Activated CD8-positive, alpha-beta memory T cell treated with anti-CD3 and anti-CD28 coated beads for 24 hours (primary cell): ENCODE data around the gene PRKAR2B.
"Not testable (repeated sequence)": the region's sequence is repeated elsewhere in the genome, so short reads cannot be mapped to it uniquely, and the experiment has no call there.

Source experiments
- DNase-seq: peaks from one replicate; pipeline ENCODE4 v3.0.0-alpha.2; 2020

PRKAR2B gene

DNA sequence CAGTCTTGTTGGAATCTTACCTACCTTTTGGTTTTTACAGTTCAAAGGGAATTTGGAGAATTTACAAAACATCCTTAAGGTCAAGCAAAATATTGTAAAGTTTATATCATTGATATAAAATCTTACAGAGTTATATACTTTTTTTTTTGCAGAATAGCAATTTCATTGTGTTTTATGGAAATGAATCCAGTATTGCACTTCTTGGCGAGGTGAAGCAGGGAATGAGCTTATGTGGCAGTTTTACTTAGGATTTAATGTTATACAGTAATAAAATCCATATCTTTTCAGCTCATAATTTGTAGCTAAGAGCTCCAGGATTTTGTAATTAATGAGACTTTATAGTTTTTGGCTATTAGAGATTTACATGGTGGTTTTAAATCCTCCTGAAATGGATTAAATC lies 5.0 kb downstream of the PRKAR2B start:
- DNase-seq: no peak

DNA sequence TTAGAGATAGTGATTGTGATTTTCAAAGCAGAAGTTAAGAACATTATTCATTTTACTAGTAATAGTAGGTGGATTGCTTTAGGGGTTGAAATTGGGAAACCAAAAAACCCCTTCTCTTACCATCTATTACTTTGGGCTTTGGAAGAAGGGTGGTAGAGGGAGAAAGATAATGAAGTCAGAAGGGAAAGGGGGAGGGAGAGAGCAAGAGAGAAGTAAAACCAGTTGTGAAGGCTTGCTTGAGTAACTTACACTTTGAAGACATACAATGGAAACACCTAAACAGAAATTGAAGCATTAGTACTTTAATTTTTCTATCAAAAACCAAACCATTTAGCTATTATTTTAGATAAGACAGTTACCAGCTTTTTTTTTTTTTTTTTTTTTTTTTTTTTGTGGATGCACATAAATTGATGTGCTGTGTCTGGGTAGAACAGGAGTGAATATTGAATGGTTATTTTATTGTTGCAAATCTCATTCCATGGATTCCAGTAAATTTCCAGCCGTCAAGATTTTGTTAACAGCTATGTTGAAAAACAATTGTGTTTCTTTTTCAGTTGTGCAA lies 5.5 kb downstream of the PRKAR2B start:
- DNase-seq: no peak

DNA sequence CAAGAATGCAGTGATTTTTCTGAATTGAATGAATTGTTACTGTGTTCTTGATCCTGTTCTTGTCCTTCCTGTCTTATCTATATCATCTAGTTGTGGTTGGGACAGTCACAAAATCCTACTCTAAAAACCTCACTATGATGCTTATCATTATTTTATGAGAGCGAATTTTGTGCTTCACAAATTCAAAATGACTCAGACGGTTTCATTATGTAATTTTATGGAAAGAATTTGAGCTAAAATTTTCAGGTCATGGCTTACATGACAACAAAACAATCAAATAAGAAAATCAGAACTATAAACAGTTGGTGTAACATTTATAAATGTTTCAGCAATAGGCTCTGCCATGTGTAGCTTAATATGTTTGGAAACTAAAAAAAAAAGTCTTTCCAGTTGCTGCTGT lies 6.9 kb downstream of the PRKAR2B start:
- DNase-seq: no peak

DNA sequence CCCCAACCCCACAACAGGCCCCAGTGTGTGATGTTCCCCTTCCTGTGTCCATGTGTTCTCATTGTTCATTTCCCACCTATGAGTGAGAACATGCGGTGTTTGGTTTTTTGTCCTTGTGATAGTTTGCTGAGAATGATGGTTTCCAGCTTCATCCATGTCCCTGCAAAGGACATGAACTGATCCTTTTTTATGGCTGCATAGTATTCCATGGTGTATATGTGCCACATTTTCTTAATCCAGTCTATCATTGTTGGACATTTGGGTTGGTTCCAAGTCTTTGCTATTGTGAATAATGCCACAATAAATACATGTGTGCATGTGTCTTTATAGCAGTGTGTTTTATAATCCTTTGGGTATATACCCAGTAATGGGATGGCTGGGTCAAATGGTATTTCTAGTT lies 10.5 kb downstream of the PRKAR2B start:
- DNase-seq: not testable (repeated sequence)

DNA sequence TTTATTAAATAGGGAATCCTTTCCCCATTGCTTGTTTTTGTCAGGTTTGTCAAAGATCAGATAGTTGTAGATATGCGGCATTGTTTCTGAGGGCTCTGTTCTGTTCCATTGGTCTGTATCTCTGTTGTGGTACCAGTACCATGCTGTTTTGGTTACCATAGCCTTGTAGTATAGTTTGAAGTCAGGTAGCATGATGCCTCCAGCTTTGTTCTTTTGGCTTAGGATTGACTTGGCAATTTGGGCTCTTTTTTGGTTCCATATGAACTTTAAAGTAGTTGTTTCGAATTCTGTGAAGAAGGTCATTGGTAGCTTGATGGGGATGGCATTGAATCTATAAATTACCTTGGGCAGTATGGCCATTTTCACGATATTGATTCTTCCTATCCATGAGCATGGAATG lies 11.6 kb downstream of the PRKAR2B start:
- not testable (repeated sequence) for DNase-seq

DNA sequence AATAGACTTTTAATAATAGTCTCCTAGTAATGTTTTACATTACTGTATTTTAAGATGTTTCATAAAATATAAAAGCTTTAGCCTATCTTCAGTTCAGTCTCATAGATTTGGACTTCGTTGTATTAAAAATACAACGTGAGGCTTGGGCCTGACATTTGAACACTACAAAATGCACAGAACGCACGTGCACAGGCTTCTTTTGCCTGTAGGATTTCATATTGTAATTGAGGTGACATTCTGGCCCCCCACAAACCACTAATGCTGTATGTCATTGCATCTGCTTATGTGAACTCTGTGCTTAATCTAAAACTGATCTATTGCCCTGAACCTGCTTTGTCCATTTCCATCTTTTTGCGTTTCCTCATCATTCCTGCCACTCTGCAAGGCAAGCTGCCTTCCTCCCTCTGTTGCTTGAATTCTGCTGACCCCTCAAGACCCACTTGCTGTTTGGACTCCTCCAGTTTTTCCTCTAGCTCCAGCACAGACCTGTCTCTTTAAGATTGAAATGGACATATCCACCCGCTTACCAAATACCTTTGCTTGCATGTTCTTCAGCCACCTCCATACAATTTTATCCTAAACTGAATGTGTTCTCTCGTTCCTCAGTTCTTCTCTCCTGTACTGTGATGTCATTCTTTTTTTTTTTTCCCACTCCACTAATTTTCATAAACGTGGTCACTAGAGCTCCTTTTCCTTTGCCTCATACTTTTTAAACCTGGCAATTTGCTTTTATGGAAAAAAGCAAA lies 12.4 kb downstream of the PRKAR2B start:
- DNase-seq: no peak

DNA sequence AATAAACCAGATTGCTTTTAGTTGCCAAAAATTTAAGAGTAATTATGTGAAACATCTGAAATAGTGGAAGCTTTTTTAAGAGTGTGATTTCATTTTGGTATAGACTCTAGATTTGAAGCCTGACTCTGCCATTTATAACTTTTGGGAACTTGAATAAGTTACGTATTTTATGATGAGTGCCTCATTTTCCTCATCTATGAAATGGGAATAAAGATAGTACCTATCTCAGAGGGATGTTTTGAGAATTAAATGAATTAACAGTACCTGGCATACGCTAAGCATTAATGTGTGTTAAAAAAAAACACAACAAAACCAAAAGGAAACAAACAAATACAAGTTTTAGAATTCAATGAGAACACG lies 12.9 kb downstream of the PRKAR2B start:
- DNase-seq: no peak

DNA sequence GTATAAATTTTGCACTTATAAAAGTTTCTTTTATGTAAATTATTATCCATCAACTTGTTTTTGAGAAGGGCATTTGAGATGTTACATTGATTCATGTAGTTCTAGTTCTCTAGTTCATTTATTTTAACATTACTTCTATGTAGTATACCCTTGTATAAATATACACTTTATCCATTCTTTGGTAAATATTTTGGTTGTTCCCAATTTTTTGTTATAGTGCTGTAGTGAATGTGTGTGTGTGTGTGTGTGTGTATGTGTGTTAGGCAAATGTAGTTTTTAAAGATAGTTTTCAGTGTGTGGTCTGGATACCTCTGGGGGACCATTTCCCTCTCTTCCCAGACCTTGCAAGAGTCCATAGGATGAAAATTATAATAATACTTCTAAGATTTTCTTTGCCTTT lies 15.0 kb downstream of the PRKAR2B start:
- no peak for DNase-seq

DNA sequence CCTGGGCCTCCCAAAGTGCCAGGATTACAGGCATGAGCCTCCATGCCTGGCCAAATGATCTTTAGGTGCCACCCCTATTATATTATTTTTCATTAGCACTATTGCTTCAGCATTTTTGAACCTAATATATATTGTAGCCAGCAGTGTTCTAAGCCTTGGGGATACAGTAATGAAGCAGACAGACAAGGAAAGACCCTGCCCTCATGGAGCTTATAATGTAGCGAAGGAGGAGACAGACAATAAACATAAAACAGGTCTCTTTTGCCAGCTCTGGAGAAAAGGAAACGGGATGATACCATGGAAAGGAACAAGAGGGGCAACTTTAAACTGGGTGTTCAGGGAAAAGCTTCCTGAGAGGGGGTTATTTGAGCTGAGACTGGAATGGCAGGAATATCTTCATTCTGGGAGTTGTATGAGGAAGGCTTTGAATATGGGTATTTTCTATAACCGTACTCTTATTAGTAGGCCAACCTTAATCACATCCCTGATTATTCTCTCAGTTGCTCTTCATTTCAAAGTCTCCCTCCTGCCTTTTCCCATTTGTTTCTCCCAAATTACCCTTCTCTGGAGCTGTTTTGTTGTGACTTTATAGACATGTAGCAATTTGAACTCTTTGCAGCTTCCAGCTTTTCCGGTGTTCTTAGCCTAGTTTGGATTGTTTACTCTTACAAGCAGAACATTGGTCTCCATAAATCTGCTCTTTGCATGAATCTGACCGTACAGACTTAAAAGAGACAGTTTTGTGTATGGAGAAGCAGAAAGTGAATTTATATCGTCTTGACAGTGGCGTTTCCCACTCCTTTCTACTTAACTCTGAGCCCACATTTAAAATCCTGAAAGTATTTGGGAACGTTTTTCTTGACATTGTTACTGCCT lies 19.0 kb downstream of the PRKAR2B start:
- no peak for DNase-seq

DNA sequence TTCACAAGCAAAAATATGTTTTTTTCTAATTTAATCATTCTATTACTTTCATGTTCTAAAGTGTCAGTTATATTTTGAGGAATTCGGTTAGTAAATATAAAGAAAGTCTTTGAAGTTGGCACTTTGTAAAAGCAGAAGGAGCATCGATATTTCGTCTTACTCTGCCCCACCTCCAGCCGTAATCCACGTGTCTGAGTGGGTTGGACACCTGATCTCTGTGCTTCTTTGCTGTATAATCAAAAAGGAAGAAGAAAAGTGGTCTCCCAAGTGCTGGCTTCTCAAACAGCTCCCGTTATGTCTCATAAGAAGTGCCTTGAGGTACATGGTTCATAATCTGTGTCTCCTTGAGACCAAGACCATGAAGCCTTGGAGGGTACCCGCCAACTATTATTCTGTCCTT lies 19.8 kb downstream of the PRKAR2B start:
- DNase-seq: no peak

DNA sequence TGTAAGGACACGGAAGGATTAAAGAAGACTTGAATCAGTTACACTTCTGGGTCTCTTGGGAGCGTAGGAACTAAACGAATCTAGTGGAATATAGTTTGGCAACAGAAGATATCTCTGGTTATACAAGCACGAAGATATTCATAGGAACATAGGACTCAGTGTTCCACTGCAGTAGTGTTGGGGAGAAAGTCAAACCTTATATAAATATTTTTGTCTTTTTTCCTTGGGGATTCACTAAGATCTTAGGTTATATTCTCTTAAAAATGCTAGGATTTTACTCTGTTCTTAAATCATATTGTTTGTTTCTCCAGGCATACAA lies 21.4 kb downstream of the PRKAR2B start:
- DNase-seq: no peak

DNA sequence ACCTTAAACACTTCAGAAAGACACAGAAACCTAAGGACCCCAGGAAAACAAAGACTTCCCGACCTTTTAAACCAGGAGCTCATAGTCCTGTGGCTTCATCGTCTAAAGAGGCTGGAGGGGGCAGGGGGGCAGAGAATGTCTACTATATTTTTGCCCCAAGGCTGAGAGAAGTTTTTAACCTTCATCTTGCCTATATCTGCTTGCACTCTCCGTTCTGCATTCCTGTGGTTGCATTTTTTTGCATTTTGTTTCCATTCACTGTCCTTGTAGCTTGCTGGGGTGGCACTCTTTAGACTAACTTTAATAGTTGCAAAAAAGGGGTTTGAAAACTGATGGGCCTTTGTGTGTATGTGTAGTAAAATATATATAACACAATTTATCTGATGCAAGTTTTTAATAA lies 23.7 kb downstream of the PRKAR2B start:
- no peak for DNase-seq

DNA sequence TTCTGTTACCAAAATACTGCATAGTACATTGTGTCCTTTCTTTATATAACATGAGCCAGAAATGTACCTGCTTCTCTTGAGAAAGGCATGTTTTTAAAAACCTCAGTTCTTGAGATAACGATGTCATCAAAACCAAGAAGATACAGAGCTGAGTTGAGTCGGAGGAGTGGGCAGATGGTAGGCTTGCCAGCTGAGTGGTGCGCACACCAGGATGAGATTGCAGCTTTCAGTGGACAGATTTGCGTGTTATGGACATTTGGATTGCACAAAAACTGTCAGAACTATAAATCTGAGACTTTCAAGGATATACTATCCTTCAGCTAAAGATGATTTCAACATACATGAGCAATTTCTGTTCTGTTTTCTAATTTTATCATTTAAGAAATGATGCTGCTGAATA lies 25.0 kb downstream of the PRKAR2B start:
- DNase-seq: no peak

DNA sequence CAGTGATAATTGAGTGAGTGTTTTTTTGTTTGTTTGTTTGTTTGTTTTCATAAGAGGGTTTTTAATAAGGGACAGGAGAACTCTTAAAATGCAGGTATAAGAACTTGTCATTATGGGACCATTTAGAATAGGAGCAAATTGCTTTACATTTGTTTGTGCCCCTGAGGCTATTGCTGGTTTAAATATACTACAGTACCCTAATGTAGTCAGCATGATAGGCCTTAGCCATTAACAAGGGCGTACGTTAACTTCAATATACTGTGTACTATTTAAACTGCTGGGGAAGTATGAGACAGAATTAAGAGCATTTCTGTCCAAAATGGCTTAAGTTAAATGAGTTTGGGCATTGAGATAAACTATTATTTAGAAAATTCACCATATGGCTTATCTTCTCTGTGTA lies 26.2 kb downstream of the PRKAR2B start:
- no peak for DNase-seq

DNA sequence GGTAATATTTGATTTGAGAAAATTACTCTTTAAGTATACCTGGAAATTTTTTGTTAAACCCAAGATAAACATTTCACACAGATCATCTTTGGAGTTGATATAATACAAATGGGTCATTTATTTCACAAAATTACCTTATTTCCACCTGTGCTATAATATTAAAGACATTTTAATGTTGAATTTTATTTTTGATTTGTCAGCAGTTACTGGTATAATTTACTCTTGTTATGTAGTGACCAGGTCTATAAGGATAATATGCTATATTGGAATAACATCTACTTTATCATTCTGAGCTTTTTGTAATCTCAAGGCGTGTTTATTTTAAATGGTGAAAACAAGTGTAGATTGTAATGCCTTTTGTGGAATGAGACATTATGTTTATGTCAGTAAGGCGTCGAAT lies 26.6 kb downstream of the PRKAR2B start:
- no peak for DNase-seq

DNA sequence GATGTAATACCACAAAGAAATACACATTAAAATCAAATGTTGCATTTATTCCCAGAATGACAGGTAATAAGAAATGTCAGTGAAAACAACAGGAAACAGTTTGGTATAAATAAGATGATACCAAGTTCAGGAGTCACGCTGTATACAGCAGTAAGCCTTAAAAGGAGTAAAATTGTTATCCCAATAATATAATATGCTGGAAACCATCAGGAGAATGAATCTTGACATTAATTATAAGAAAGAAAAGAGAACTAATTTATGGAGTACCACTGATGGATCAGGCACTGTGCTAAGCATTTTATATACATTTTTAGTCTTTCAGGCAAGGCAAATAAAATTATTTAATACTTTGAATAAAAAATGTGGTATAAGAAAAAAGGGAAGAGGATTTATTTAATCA lies 27.6 kb downstream of the PRKAR2B start:
- no peak for DNase-seq

DNA sequence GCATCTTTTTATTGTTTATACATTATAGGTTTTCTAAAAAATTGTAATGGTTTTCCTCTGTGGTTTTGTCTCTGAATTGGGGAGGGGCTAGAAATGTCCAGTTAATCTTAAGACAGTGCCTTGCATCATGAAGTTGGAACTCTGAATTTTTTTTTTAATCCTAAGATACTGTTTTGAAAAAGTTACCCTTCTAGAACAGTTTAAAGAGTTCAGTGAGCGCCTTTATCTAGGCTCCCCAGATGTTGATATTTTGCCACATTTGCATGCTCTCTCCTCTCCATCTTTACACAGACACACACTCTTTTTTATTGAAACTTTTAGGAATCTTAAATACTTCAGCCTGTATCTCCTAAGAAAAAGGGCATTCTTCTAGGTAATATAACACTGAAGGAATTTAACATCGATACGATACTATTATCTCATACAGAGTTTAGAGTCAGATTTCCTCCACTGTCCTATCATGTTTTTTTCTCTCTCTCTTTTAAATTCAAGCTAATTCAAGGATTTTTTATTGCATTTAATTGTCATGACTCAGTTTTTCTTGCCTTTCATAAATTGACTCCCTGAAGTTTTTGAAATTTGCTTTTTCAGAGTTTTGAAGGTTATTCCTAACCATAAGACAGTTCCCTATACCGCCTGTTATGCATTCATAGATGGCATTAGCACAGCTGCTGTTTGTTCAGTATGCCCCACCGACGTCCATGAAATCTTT lies 31.5 kb downstream of the PRKAR2B start:
- DNase-seq: no peak

DNA sequence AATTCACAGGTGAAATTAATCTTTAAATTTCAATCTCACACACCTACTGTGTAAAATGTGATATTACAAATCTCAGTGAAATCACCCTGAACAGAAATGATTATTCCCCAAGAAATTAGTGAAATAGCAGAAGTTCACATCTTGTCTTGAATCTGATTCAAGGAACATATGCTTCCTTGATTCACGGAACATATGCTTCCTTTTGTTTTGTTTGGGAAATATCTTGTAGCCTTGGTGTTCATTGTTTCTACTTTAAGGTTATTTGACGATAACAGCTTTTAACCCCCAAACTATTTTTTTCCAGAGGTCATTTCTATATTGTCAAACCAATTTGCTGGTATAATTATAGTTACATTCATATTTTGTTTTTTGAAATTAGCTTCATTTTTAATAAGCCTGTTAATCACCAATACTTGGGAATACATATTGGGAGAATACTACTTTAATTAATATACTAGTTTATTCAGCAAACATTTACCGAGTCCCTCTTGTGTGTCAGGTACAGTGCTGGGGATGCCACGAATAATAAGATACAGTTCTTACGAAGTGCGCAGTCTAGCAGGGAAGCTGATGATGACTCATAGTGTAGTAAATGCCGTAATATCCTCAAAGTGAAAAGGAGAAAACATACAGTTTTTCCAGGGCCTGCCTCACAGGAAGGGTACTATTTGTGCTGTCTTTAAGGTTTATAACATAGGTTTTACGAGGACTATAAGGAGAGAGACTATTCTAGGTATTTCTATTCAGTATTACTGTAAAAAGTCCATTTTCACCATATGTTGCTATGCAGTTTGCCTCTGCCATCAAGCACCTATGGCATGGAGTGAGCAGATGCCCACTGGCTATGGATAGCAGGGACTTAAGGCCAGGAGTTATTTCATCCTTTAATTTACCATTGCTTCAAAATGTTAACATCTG lies 32.5 kb downstream of the PRKAR2B start:
- no peak for DNase-seq

DNA sequence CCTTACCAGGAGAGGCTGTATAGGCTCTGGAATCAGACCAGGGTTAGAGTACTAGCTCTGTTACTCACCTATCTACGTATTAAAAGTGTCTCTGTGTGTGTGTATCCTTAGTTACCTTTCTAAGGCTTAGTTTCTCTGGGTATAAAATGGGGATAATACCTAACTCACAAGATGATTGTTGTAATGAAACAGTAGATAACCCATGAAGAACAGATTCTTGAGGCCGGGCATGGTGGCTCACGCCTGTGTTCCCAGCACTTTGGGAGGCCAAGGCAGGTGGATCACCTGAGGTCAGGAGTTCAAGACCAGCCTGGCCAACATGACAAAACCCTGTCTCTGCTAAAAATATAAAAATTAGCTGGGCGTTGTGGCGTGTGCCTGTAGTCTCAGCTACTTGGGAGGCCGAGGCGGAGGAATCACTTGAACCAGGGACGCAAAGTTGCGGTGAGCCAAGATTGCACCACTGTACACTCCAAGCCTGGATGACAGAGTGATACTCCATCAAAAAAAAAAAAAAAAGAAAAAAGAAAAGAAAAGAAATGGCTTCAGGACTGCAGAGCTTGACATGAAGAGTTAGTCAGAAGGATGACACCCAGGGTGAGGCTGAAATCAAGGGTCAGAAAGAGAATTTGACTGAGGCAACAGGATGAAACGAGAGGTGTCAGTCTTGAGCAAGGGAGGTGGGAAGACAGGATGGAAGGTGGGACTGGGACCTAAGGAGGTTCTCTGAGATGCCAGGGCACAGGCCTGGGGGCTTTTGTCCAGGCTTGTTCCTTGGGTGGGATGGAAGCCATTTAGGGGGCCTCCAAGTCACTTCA lies 33.4 kb downstream of the PRKAR2B start:
- no peak for DNase-seq

DNA sequence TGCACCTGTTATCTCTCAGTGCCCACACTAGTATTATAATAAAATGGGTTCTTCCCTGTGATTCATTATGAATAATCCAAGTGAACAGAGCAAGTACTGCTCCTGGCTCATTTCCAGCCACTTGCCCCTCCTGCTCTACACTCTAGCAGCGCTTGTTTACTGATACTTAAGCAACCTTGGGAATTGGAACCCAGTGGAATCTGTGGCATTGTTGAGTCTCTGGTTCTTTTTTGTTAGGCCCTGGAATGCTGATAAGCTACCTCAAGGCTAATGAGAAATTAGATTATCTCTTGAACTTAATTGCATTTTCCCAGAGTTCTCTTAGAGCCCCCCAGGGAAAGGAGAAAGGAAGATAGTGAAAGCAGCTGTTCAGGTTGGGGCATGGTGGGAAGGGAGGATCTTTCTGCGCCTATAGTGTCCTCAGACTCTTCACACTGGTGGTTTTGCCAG lies 34.0 kb downstream of the PRKAR2B start:
- no peak for DNase-seq

DNA sequence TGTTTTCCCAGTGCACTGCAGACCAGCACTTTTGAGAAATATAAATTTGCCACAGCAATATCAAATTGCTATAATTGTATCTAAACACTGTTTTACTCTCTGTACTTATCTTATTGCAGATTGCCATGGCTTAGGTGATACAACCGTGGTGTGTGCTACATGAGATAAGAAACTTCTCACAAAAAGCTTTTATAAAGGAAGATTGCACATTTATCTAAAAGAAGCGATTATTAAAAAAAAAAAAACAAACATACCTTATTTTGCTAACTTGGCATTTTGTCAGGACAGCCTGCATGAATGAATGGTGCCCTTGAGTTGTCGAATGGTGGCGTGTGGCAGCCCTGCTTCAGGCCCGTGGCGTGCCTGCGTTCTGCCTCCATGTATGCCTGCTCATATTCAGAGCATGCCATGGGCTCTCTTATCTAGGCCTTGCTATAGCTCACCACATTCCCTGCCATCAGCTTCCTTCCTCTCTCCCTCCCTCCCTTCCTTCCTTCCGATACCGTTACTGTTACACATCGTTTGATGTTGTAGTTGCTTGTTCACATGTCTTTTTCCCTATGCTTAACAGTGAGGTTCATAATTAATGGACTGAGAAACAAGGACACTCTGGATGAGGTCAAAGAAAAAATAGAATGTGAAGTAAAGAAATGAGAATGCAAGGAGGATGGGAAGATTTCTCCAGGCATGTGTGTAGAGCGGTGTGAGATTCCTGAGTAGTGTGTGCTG lies 34.9 kb downstream of the PRKAR2B start:
- no peak for DNase-seq
